Choroid plexus epithelial cell (primary cell): ENCODE results near the gene RPS3A.
"Not testable (repeated sequence)": the region's sequence is repeated elsewhere in the genome, so short reads cannot be mapped to it uniquely, and the experiment has no call there.

Experiments
- DNase-seq: peaks from one replicate; pipeline ENCODE4 v3.0.0-alpha.2; 2010; ENCODE audit warnings: low read depth
- H3K4me3 ChIP-seq: 2 replicates; pipeline ENCODE4 v1.5.1; 2011; ENCODE audit warnings: low read depth, mild to moderate bottlenecking, control low read depth, low read length, moderate library complexity
- CTCF ChIP-seq: conservative IDR thresholded peaks from 2 replicates; pipeline ENCODE4 v1.5.1; 2011; ENCODE audit warnings: low read depth, mild to moderate bottlenecking, control low read depth, inconsistent platforms, low read length, moderate library complexity

The RPS3A gene

GRCh38 chr4:151099229-151099975 lies at the start of gene RPS3A:
RPS3A (plus strand) TSS chr4:151099628; CDS start chr4:151099653, 25 bp downstream.
- peak within 1 kb of the TSS; percentile 97 for H3K4me3 ChIP-seq
- DNase-seq = peak; percentile 99
- TF ChIP-seq CTCF = peak; percentile 81

- TF ChIP-seq CTCF = no peak
- no peak overlapping the region for H3K4me3 ChIP-seq
- no peak for DNase-seq
Observed at GRCh38 chr4:151052785-151053184, 46.6 kb upstream of the RPS3A start.

- no peak overlapping the region for H3K4me3 ChIP-seq
- TF ChIP-seq CTCF = no peak
- no peak for DNase-seq
Observed at GRCh38 chr4:151055539-151055938, 43.9 kb upstream of the RPS3A start.

- DNase-seq, H3K4me3 ChIP-seq: not testable (repeated sequence)
Observed at GRCh38 chr4:151063143-151063542, 36.3 kb upstream of the RPS3A start.

GRCh38 chr4:151067316-151067970 lies 32.0 kb upstream of the RPS3A start:
- no peak for DNase-seq
- no peak overlapping the region for H3K4me3 ChIP-seq
- TF ChIP-seq CTCF = no peak

- H3K4me3 ChIP-seq = no peak overlapping the region
- DNase-seq = no peak
- TF ChIP-seq CTCF = no peak
Observed at GRCh38 chr4:151074416-151074916, 25.0 kb upstream of the RPS3A start.

GRCh38 chr4:151077978-151078377 lies 21.4 kb upstream of the RPS3A start:
- H3K4me3 ChIP-seq, DNase-seq: not testable (repeated sequence)

GRCh38 chr4:151087467-151087866 lies 12.0 kb upstream of the RPS3A start:
- H3K4me3 ChIP-seq = no peak overlapping the region
- DNase-seq = no peak
- no peak for TF ChIP-seq CTCF
